IMR-90 (cell line): ENCODE results near the gene LDB1. TPM values are rescaled to one million over a fixed set of nuclear protein-coding genes. Genes with fewer than 3 reads are reported as not detected.

Source experiments
- ATAC-seq: fragments of 200-7000 bp; cut with Tn5 transposase; 2 replicates; pipeline ENCODE4 v1.9.1; 2020; ENCODE audit warnings: low read depth, mild to moderate bottlenecking, moderate library complexity
- BruUV-seq: library from RNA; stranded (reverse); fragments of 400-500 nt; replicated peaks from 2 replicates; lab custom pipeline; 2021; lab: Mats Ljungman, UMichigan
- CTCF ChIA-PET: fragments of 300-600 bp; formaldehyde crosslinking; extraction: SDS; loops from one replicate; lab custom pipeline; 2021; ENCODE audit warnings: antibody characterized with exemption; lab: Yijun Ruan, JAX
- POLR2A ChIA-PET: fragments of 300-600 bp; sonication (Branson Sonifier 250); formaldehyde crosslinking; loops from one replicate; lab custom pipeline; 2022; ENCODE audit warnings: antibody characterized with exemption; ENCODE audit not compliant: unreplicated experiment; lab: Charles Lee
- DNase-seq: peaks from one replicate; pipeline ENCODE4 v3.0.0; 2013
- H2AFZ ChIP-seq: replicated peaks from 2 replicates; pipeline ENCODE3; 2013; ENCODE audit warnings: low read length, mild to moderate bottlenecking; ENCODE audit not compliant: poor library complexity
- H2AK5ac ChIP-seq: 2 replicates; pipeline ENCODE4 v1.6.1; 2013; ENCODE audit warnings: low read depth, low read length, inconsistent platforms
- H2AK9ac ChIP-seq: replicated peaks from 2 replicates; pipeline ENCODE3; 2013; ENCODE audit warnings: mild to moderate bottlenecking, low read depth, low read length, moderate library complexity; ENCODE audit not compliant: poor library complexity
- H2BK120ac ChIP-seq: 2 replicates; pipeline ENCODE4 v1.6.1; 2013; ENCODE audit warnings: low read depth, low read length, inconsistent platforms
- H2BK15ac ChIP-seq: 3 replicates; pipeline ENCODE4 v1.6.1; 2013; ENCODE audit warnings: low read depth, low read length, inconsistent platforms
- H2BK20ac ChIP-seq: 2 replicates; pipeline ENCODE4 v1.6.1; 2013; ENCODE audit warnings: low read depth, mild to moderate bottlenecking, inconsistent platforms, low read length, moderate library complexity
- H2BK5ac ChIP-seq: 2 replicates; pipeline ENCODE4 v1.6.1; 2013; ENCODE audit warnings: mild to moderate bottlenecking, low read depth, low read length, inconsistent platforms; ENCODE audit not compliant: poor library complexity, severe bottlenecking
- H3K14ac ChIP-seq: replicated peaks from 2 replicates; pipeline ENCODE4 v1.6.1; 2013; ENCODE audit warnings: low read depth, low read length, inconsistent platforms
- H3K18ac ChIP-seq: 2 replicates; pipeline ENCODE4 v1.6.1; 2013; ENCODE audit warnings: low read depth, low read length, control low read depth
- H3K23ac ChIP-seq: 2 replicates; pipeline ENCODE4 v1.6.1; 2013; ENCODE audit warnings: low read depth, low read length, inconsistent platforms
- H3K27ac ChIP-seq: 2 replicates; pipeline ENCODE4 v1.5.1; 2013; ENCODE audit warnings: mild to moderate bottlenecking, control low read depth, low read length; ENCODE audit not compliant: insufficient read depth
- H3K27me3 ChIP-seq: 2 replicates; pipeline ENCODE4 v1.6.1; 2013; ENCODE audit warnings: low read length; ENCODE audit not compliant: control insufficient read depth, insufficient read depth
- H3K36me3 ChIP-seq: 2 replicates; pipeline ENCODE4 v1.6.1; 2013; ENCODE audit warnings: low read length, mixed read lengths; ENCODE audit not compliant: control insufficient read depth, insufficient read depth
- H3K4ac ChIP-seq: 2 replicates; pipeline ENCODE4 v1.6.1; 2013; ENCODE audit warnings: low read depth, low read length, inconsistent platforms
- H3K4me1 ChIP-seq: 2 replicates; pipeline ENCODE4 v1.6.1; 2013; ENCODE audit warnings: low read length, mixed read lengths; ENCODE audit not compliant: control insufficient read depth, insufficient read depth
- H3K4me2 ChIP-seq: 2 replicates; pipeline ENCODE4 v1.6.1; 2013; ENCODE audit warnings: low read depth, mild to moderate bottlenecking, control low read depth, low read length, moderate library complexity
- H3K4me3 ChIP-seq: 2 replicates; pipeline ENCODE4 v1.5.1; 2013; ENCODE audit warnings: low read depth, mild to moderate bottlenecking, control low read depth, low read length, moderate library complexity; ENCODE audit not compliant: insufficient read depth
- H3K56ac ChIP-seq: 2 replicates; pipeline ENCODE4 v1.6.1; 2013; ENCODE audit warnings: low read length, inconsistent platforms; ENCODE audit not compliant: insufficient read depth; ENCODE audit errors: extremely low read depth
- H3K79me1 ChIP-seq, 2 experiments: 2 replicates each; pipeline ENCODE4 v1.6.1; 2013; ENCODE audit warnings: low read length in 2 of 2, inconsistent platforms in 1 of 2, low read depth in 1 of 2
- H3K9ac ChIP-seq: 2 replicates; pipeline ENCODE4 v1.6.1; 2013; ENCODE audit warnings: low read depth, low read length, control low read depth
- H3K9me1 ChIP-seq: 2 replicates; pipeline ENCODE4 v1.6.1; 2013; ENCODE audit warnings: low read length, inconsistent platforms; ENCODE audit not compliant: insufficient read depth
- H3K9me3 ChIP-seq: 2 replicates; pipeline ENCODE4 v1.6.1; 2013; ENCODE audit warnings: low read length; ENCODE audit not compliant: control insufficient read depth, insufficient read depth
- H4K20me1 ChIP-seq: 2 replicates; pipeline ENCODE4 v1.6.1; 2013; ENCODE audit warnings: low read length, inconsistent platforms; ENCODE audit not compliant: insufficient read depth
- H4K5ac ChIP-seq: 2 replicates; pipeline ENCODE4 v1.6.1; 2013; ENCODE audit warnings: mild to moderate bottlenecking, low read depth, low read length, control low read depth
- H4K8ac ChIP-seq, 2 experiments: 2 replicates each; pipeline ENCODE4 v1.6.1; 2013; ENCODE audit warnings: low read depth in 2 of 2, low read length in 2 of 2, control low read depth in 1 of 2, inconsistent platforms in 1 of 2
- H4K91ac ChIP-seq: 2 replicates; pipeline ENCODE4 v1.6.1; 2013; ENCODE audit warnings: low read depth, low read length, inconsistent platforms; ENCODE audit not compliant: insufficient read depth
- BHLHE40 ChIP-seq: fragments of 150-350 bp; IDR thresholded peaks from 2 replicates; pipeline ENCODE4 v1.6.1; 2016; ENCODE audit warnings: mild to moderate bottlenecking, low read depth, low read length
- CEBPB ChIP-seq: IDR thresholded peaks from 2 replicates; pipeline ENCODE4 v1.6.1; 2012; ENCODE audit warnings: low read depth, low read length, improper control_type of control experiment
- CHD1 ChIP-seq: IDR thresholded peaks from 2 replicates; pipeline ENCODE4 v1.6.1; 2012; ENCODE audit warnings: low read depth, low read length, improper control_type of control experiment
- CTCF ChIP-seq: conservative IDR thresholded peaks from 2 replicates; pipeline ENCODE4 v1.5.1; 2012; ENCODE audit warnings: mild to moderate bottlenecking, low read depth, low read length, improper control_type of control experiment
- ELK1 ChIP-seq: fragments of 150-350 bp; IDR thresholded peaks from 2 replicates; pipeline ENCODE4 v1.6.1; 2016; ENCODE audit warnings: low read depth, mild to moderate bottlenecking, low read length, moderate library complexity, borderline replicate concordance
- FOS ChIP-seq: fragments of 150-350 bp; IDR thresholded peaks from 2 replicates; pipeline ENCODE4 v1.6.1; 2016; ENCODE audit warnings: low read depth, low read length
- MAFK ChIP-seq: IDR thresholded peaks from 2 replicates; pipeline ENCODE4 v1.6.1; 2012; ENCODE audit warnings: low read depth, low read length, improper control_type of control experiment
- MAZ ChIP-seq: IDR thresholded peaks from 2 replicates; pipeline ENCODE4 v1.6.1; 2012; ENCODE audit warnings: low read depth, mild to moderate bottlenecking, low read length, improper control_type of control experiment, moderate library complexity, borderline replicate concordance
- MXI1 ChIP-seq: IDR thresholded peaks from 2 replicates; pipeline ENCODE4 v1.6.1; 2012; ENCODE audit warnings: low read depth, mild to moderate bottlenecking, low read length, moderate library complexity, borderline replicate concordance
- NFE2L2 ChIP-seq: fragments of 150-350 bp; IDR thresholded peaks from 2 replicates; pipeline ENCODE4 v1.6.1; 2016; ENCODE audit warnings: low read depth, mild to moderate bottlenecking, low read length
- POLR2A ChIP-seq: IDR thresholded peaks from 2 replicates; pipeline ENCODE4 v1.6.1; 2012; ENCODE audit warnings: mild to moderate bottlenecking, low read depth, low read length
- RAD21 ChIP-seq: IDR thresholded peaks from 2 replicates; pipeline ENCODE4 v1.6.1; 2012; ENCODE audit warnings: low read length, improper control_type of control experiment
- RCOR1 ChIP-seq: IDR thresholded peaks from 2 replicates; pipeline ENCODE4 v1.6.1; 2012; ENCODE audit warnings: mild to moderate bottlenecking, low read length, improper control_type of control experiment; ENCODE audit not compliant: insufficient replicate concordance
- RFX5 ChIP-seq: IDR thresholded peaks from 2 replicates; pipeline ENCODE4 v1.8.0; 2012; ENCODE audit warnings: low read depth, mild to moderate bottlenecking, low read length, moderate library complexity
- SMC3 ChIP-seq: fragments of 150-350 bp; IDR thresholded peaks from 2 replicates; pipeline ENCODE4 v1.6.1; 2016; ENCODE audit warnings: low read depth, mild to moderate bottlenecking, antibody characterized with exemption, low read length, moderate library complexity
- USF2 ChIP-seq: fragments of 150-350 bp; IDR thresholded peaks from 2 replicates; pipeline ENCODE4 v1.6.1; 2017; ENCODE audit warnings: mild to moderate bottlenecking, antibody characterized with exemption, low read length, low read depth
- WGBS, 2 experiments: methylation state at CpG; one replicate each; pipeline versions ENCODE4 v1.1.5 to v1.1.7; 2013; ENCODE audit warnings: missing lambda C conversion rate in 2 of 2; ENCODE audit not compliant: insufficient read length in 1 of 2; ENCODE audit errors: extremely low coverage in 2 of 2; 5-methylcytosine and 5-hydroxymethylcytosine counted together
- dilution Hi-C: fragments of 300-500 bp; cut with HindIII; formaldehyde crosslinking; loops from one replicate; pipeline ENCODE4 v1.14.3; 2018; ENCODE audit warnings: low sequenced_read_pairs; ENCODE audit not compliant: unreplicated experiment
- in situ Hi-C: fragments of 300-500 bp; cut with MboI; formaldehyde crosslinking; loops from 3 replicates; pipeline ENCODE4 v1.14.3; 2019; ENCODE audit warnings: low sequenced_read_pairs, inconsistent platforms, mixed read lengths
- intact Hi-C: fragments of 100-400 bp; cut with micrococcal nuclease; formaldehyde crosslinking; loops from 2 replicates; pipeline ENCODE4 v1.10.0; 2022
- polyA plus RNA-seq, 3 experiments: library from polyadenylated mRNA; depleted of rRNA; stranded (reverse); fragments of >200 nt; gene quantifications; 2 replicates each; pipeline ENCODE4 v1.2.3, GENCODE V29; 2012; ENCODE audit warnings: low replicate concordance in 1 of 3
- total RNA-seq: library from RNA; depleted of rRNA; stranded (reverse); fragments of >200 nt; gene quantifications from 2 replicates; pipeline ENCODE4 v1.2.3, GENCODE V29; 2012

The LDB1 gene
- total and polyA plus RNA-seq, 2 of the 4 experiments (the other 2 are of a cell fraction), result 47.9 to 92.4 TPM

- H2BK15ac ChIP-seq, result no peak overlapping the region
- H4K20me1 ChIP-seq, result peaks cover 25% of the 10 kb centered on the region; the same call in 1 of the 2 replicates
- no peak overlapping the region for H3K27ac ChIP-seq
- H3K27me3 ChIP-seq, result no peaks in the 10 kb centered on the region
- DNase-seq (no peak), ATAC-seq (no peak)
- no TSS peak for BruUV-seq
- no peak overlapping the region for H4K5ac ChIP-seq
- H3K4me1 ChIP-seq, result no peaks in the 10 kb centered on the region; the same call in 1 of the 2 replicates
- no peak overlapping the region for H3K9ac ChIP-seq
- H2AK9ac ChIP-seq, result no peak overlapping the region
- H3K14ac ChIP-seq, result no peak overlapping the region
- H3K9me3 ChIP-seq, result no peaks in the 10 kb centered on the region
- H2AFZ ChIP-seq, result no peak overlapping the region
- H4K8ac ChIP-seq, result no peak overlapping the region
- no peak overlapping the region for H3K56ac ChIP-seq
- H3K4ac ChIP-seq, result no peak overlapping the region
- no peak overlapping the region for H2BK5ac ChIP-seq
- no peak overlapping the region for H2AK5ac ChIP-seq
- peaks cover 19 to 30% of the 10 kb centered on the region in 2 experiments for H3K79me1 ChIP-seq
- ChIA-PET POLR2A (no interaction called here), CTCF (interaction anchor here (1.0 to 1.8 kb wide), 2 partner anchors 10 to 28 kb away, joined by 3 to 8 read pairs; no protein-coding TSS in a partner anchor)
- no peak overlapping the region for H4K91ac ChIP-seq
- intact Hi-C loops (no loop called here), in situ Hi-C loops (no loop called here), dilution Hi-C loops (no loop called here)
- H3K36me3 ChIP-seq, result peaks cover 59% of the 10 kb centered on the region
- no peak overlapping the region for H3K18ac ChIP-seq
- TF ChIP-seq RFX5, result no peak
- no peak for TF ChIP-seq CEBPB
- TF ChIP-seq SMC3, result no peak
- TF ChIP-seq USF2, result no peak
- no peak for TF ChIP-seq CTCF
- TF ChIP-seq MAFK, result no peak
- TF ChIP-seq FOS, result no peak
- TF ChIP-seq NFE2L2, result no peak
- TF ChIP-seq CHD1, result no peak
- TF ChIP-seq MXI1, result no peak
- TF ChIP-seq RCOR1, result no peak
- no peak for TF ChIP-seq RAD21
- TF ChIP-seq POLR2A, result no peak
- no peak for TF ChIP-seq MAZ
- no peak for TF ChIP-seq ELK1
- no peak for TF ChIP-seq BHLHE40
- H3K9me1 ChIP-seq, result no peaks in the 10 kb centered on the region
- H2BK120ac ChIP-seq, result no peak overlapping the region
- H3K23ac ChIP-seq, result no peak overlapping the region
- H2BK20ac ChIP-seq, result no peak overlapping the region
- no peak overlapping the region for H3K4me2 ChIP-seq
- H3K4me3 ChIP-seq, result no peak overlapping the region
- WGBS, 2 experiments, result no CpG with 5 or more reads among the region's 4 CpGs
Measured at GRCh38 chr10:102159831-102160230, 39.7 kb upstream of the LDB1 start.
